Activated naive CD4-positive, alpha-beta T cell treated with anti-CD3 and anti-CD28 coated beads for 36 hours (primary cell): ENCODE data around the gene PUM1. TPM values are rescaled to one million over a fixed set of nuclear protein-coding genes. Genes with fewer than 3 reads are reported as not detected.

ENCODE experiments used
- CTCF ChIA-PET: fragments of 350-600 bp; sonication (Branson Sonifier 250); formaldehyde crosslinking; loops from one replicate; lab custom pipeline; 2021; ENCODE audit warnings: antibody characterized with exemption; lab: Charles Lee
- DNase-seq: peaks from one replicate; pipeline ENCODE4 v3.0.0-alpha.2; 2020
- H3K27ac Mint-ChIP-seq: one replicate; pipeline ENCODE4 v1.8.0; 2021; ENCODE audit warnings: mild to moderate bottlenecking, mixed read lengths
- H3K27me3 Mint-ChIP-seq: one replicate; pipeline ENCODE4 v1.8.0; 2021; ENCODE audit warnings: low read depth, mixed read lengths
- H3K36me3 Mint-ChIP-seq: one replicate; pipeline ENCODE4 v1.8.0; 2021; ENCODE audit warnings: low read depth, mixed read lengths
- H3K4me1 Mint-ChIP-seq: one replicate; pipeline ENCODE4 v1.8.0; 2021; ENCODE audit warnings: low read depth, mixed read lengths
- H3K4me3 Mint-ChIP-seq: one replicate; pipeline ENCODE4 v1.8.0; 2021; ENCODE audit warnings: mild to moderate bottlenecking, moderate library complexity, mixed read lengths
- H3K9me3 Mint-ChIP-seq: one replicate; pipeline ENCODE4 v1.8.0; 2021; ENCODE audit warnings: mixed read lengths
- intact Hi-C: fragments of 100-400 bp; cut with micrococcal nuclease; formaldehyde crosslinking; loops from one replicate; pipeline ENCODE4 v1.15.1; 2023
- total RNA-seq, 2 experiments: library from RNA; stranded (reverse); gene quantifications; one replicate each; pipeline ENCODE4 v1.2.3, GENCODE V29; 2021

PUM1 gene
- total RNA-seq, 2 experiments from 2014 or later = 84.9 to 89.7 TPM

GRCh38 chr1:30904191-30904961, 161.1 kb downstream of the PUM1 start:
- CTCF ChIA-PET = interaction anchor here (0.6 to 4.6 kb wide), 2 partner anchors 103 to 653 kb away, joined by 3 to 33 read pairs; no protein-coding TSS in a partner anchor
- Mint-ChIP-seq H3K27me3 (peaks cover 22% of the 10 kb centered on the region), H3K4me1 (peaks cover 8% of the 10 kb centered on the region), H3K36me3 (no peaks in the 10 kb centered on the region), H3K27ac (no peak overlapping the region), H3K4me3 (no peak overlapping the region), H3K9me3 (no peaks in the 10 kb centered on the region)
- intact Hi-C loops = no loop called here
- no peak for DNase-seq

GRCh38 chr1:30903343-30904034, 162.0 kb downstream of the PUM1 start:
- Mint-ChIP-seq H3K4me1 (peaks cover 6% of the 10 kb centered on the region), H3K36me3 (no peaks in the 10 kb centered on the region), H3K27ac (no peak overlapping the region), H3K9me3 (no peaks in the 10 kb centered on the region), H3K4me3 (no peak overlapping the region), H3K27me3 (peaks cover 17% of the 10 kb centered on the region)
- intact Hi-C loops = no loop called here
- CTCF ChIA-PET = interaction anchor here (4.6 kb wide), 1 partner anchor 102 kb away, joined by 33 read pairs; no protein-coding TSS in a partner anchor
- no peak for DNase-seq

- Mint-ChIP-seq H3K9me3 (no peaks in the 10 kb centered on the region), H3K27ac (no peak overlapping the region), H3K36me3 (no peaks in the 10 kb centered on the region), H3K4me3 (no peak overlapping the region), H3K4me1 (peaks cover 5% of the 10 kb centered on the region), H3K27me3 (peaks cover 17% of the 10 kb centered on the region)
- no peak for DNase-seq
- CTCF ChIA-PET = interaction anchor here (0.5 to 4.6 kb wide), 2 partner anchors 101 to 236 kb away, joined by 4 to 33 read pairs; no protein-coding TSS in a partner anchor
- intact Hi-C loops = no loop called here
Observed at GRCh38 chr1:30902593-30903290, 162.8 kb downstream of the PUM1 start.

GRCh38 chr1:30901798-30902581, 163.5 kb downstream of the PUM1 start:
- no peaks in the 10 kb centered on the region for H3K36me3 Mint-ChIP-seq
- intact Hi-C loops = no loop called here
- no peaks in the 10 kb centered on the region for H3K4me1 Mint-ChIP-seq
- H3K4me3 Mint-ChIP-seq = no peak overlapping the region
- no peaks in the 10 kb centered on the region for H3K9me3 Mint-ChIP-seq
- H3K27me3 Mint-ChIP-seq = peaks cover 10% of the 10 kb centered on the region
- CTCF ChIA-PET = no interaction called here
- no peak for DNase-seq
- no peak overlapping the region for H3K27ac Mint-ChIP-seq

GRCh38 chr1:30900931-30901560, 164.5 kb downstream of the PUM1 start:
- CTCF ChIA-PET = interaction anchor here (0.6 kb wide), 1 partner anchor 121 kb away, joined by 3 read pairs; no protein-coding TSS in a partner anchor
- Mint-ChIP-seq H3K4me1 (no peaks in the 10 kb centered on the region), H3K9me3 (no peaks in the 10 kb centered on the region), H3K36me3 (no peaks in the 10 kb centered on the region), H3K27me3 (peaks cover 8% of the 10 kb centered on the region), H3K27ac (no peak overlapping the region), H3K4me3 (no peak overlapping the region)
- intact Hi-C loops = no loop called here
- DNase-seq = no peak

- H3K36me3 Mint-ChIP-seq = no peaks in the 10 kb centered on the region
- DNase-seq = no peak
- no peaks in the 10 kb centered on the region for H3K9me3 Mint-ChIP-seq
- no peaks in the 10 kb centered on the region for H3K4me1 Mint-ChIP-seq
- peaks cover 5% of the 10 kb centered on the region for H3K27me3 Mint-ChIP-seq
- intact Hi-C loops = no loop called here
- CTCF ChIA-PET = no interaction called here
- H3K27ac Mint-ChIP-seq = no peak overlapping the region
- no peak overlapping the region for H3K4me3 Mint-ChIP-seq
Observed at GRCh38 chr1:30900486-30900885, 165.0 kb downstream of the PUM1 start.

GRCh38 chr1:30899577-30900389, 165.7 kb downstream of the PUM1 start:
- no peak overlapping the region for H3K27ac Mint-ChIP-seq
- no peaks in the 10 kb centered on the region for H3K36me3 Mint-ChIP-seq
- no peak for DNase-seq
- CTCF ChIA-PET = no interaction called here
- no peaks in the 10 kb centered on the region for H3K4me1 Mint-ChIP-seq
- H3K9me3 Mint-ChIP-seq = no peaks in the 10 kb centered on the region
- H3K4me3 Mint-ChIP-seq = no peak overlapping the region
- intact Hi-C loops = no loop called here
- H3K27me3 Mint-ChIP-seq = peaks cover 3% of the 10 kb centered on the region

GRCh38 chr1:30898031-30898815, 167.3 kb downstream of the PUM1 start:
- intact Hi-C loops = no loop called here
- H3K4me1 Mint-ChIP-seq = no peaks in the 10 kb centered on the region
- H3K36me3 Mint-ChIP-seq = no peaks in the 10 kb centered on the region
- CTCF ChIA-PET = no interaction called here
- H3K9me3 Mint-ChIP-seq = no peaks in the 10 kb centered on the region
- no peak for DNase-seq
- peaks cover 3% of the 10 kb centered on the region for H3K27me3 Mint-ChIP-seq
- no peak overlapping the region for H3K4me3 Mint-ChIP-seq
- no peak overlapping the region for H3K27ac Mint-ChIP-seq

GRCh38 chr1:30896905-30897304, 168.6 kb downstream of the PUM1 start:
- no peaks in the 10 kb centered on the region for H3K9me3 Mint-ChIP-seq
- CTCF ChIA-PET = interaction anchor here (2.1 kb wide), 1 partner anchor 14 kb away, joined by 5 read pairs; no protein-coding TSS in a partner anchor

GRCh38 chr1:30895944-30896660, 169.4 kb downstream of the PUM1 start:
- H3K27me3 Mint-ChIP-seq = peaks cover 6% of the 10 kb centered on the region
- no peaks in the 10 kb centered on the region for H3K4me1 Mint-ChIP-seq
- CTCF ChIA-PET = interaction anchor here (2.1 kb wide), 1 partner anchor 15 kb away, joined by 5 read pairs; no protein-coding TSS in a partner anchor
- H3K4me3 Mint-ChIP-seq = no peak overlapping the region
- intact Hi-C loops = no loop called here
- H3K36me3 Mint-ChIP-seq = no peaks in the 10 kb centered on the region
- no peaks in the 10 kb centered on the region for H3K9me3 Mint-ChIP-seq
- H3K27ac Mint-ChIP-seq = no peak overlapping the region
- DNase-seq = no peak

More at GRCh38 chr1:30896905-30897304, 168.6 kb downstream of the PUM1 start:
- intact Hi-C loops = no loop called here
- Mint-ChIP-seq H3K27me3 (peaks cover 6% of the 10 kb centered on the region), H3K4me1 (no peaks in the 10 kb centered on the region), H3K27ac (no peak overlapping the region), H3K36me3 (no peaks in the 10 kb centered on the region), H3K4me3 (no peak overlapping the region)
- no peak for DNase-seq
